ENCODE data around the gene KLF15. TPM values are rescaled to one million over a fixed set of nuclear protein-coding genes. Genes with fewer than 3 reads are reported as not detected.

Gene KLF15
- total RNA-seq, 2 experiments from 2014 or later: not detected

GRCh38 chr3:126354776-126355175, 2.4 kb downstream of the KLF15 start:
- Mint-ChIP-seq H3K4me1 (ENCODE audit: low read depth) (peaks cover 11% of the 10 kb centered on the region), H3K36me3 (ENCODE audit: low read depth) (no peaks in the 10 kb centered on the region), H3K9me3 (ENCODE audit: insufficient read depth) (no peaks in the 10 kb centered on the region), H3K27ac (no peak overlapping the region), H3K27me3 (ENCODE audit: low read depth) (peaks cover 31% of the 10 kb centered on the region), H3K4me3 (no peak overlapping the region)
- CTCF ChIA-PET: no interaction called here
- no peak for DNase-seq
- POLR2A ChIA-PET: no interaction called here
- no peak for ATAC-seq

GRCh38 chr3:126353694-126354321, 3.4 kb downstream of the KLF15 start:
- no peak for DNase-seq
- no peaks in the 10 kb centered on the region for H3K36me3 Mint-ChIP-seq (ENCODE audit: low read depth)
- H3K27me3 Mint-ChIP-seq (ENCODE audit: low read depth): peaks cover 23% of the 10 kb centered on the region
- no peak overlapping the region for H3K27ac Mint-ChIP-seq
- ATAC-seq: no peak
- H3K4me1 Mint-ChIP-seq (ENCODE audit: low read depth): peaks cover 11% of the 10 kb centered on the region
- H3K9me3 Mint-ChIP-seq (ENCODE audit: insufficient read depth): no peaks in the 10 kb centered on the region
- ChIA-PET POLR2A (interaction anchor here (0.5 kb wide), 1 partner anchor 8 kb away, joined by 4 read pairs; no protein-coding TSS in a partner anchor), CTCF (interaction anchor here (1.2 kb wide), 1 partner anchor 107 kb away, joined by 3 read pairs; no protein-coding TSS in a partner anchor)
- no peak overlapping the region for H3K4me3 Mint-ChIP-seq

DNA sequence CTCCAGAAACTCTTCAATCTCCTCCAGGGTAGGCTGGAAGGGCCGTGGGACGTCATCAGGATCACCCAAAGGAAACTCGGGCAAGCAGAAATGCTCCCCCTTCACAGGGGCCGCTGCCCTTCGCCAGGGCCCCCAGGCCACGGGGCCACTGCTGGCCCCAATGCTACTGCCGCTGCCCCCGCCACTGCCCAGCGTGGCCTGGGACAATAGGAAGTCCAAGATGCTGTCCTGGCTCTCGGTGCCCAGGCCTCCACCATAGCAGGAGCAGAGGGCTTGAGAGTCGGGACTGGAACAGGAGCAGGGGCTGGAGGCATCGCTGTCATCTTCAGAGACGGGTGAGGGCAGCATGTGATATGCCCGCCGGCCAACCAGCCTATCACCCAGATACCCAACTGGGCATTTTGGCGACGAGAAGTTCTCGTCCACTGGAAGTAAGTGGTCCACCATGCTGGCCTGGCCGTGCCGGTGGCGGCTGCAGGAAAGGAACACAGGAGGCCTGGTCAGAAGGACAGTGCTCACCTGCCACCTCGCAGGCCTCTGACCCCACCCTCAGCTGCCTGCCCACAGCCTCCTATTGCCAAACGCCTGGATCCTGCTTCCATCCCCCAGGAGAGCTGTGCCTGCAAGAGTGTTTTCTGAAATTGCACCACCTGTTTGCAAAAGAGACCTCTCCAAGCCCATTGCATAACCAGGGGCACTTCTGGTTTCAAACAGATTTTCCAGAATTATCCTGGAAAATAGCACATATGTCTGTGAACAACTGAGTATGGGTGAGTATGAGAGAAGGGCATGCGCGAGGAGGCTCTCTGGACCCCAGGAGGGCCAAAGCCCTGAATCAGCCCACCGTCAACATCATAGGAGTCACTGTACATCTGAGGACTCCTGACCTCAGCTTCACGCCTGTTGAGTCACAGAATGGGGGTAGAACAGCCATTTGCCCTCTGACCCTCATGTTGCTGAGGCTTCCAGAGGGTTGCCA, 4.4 kb downstream of the KLF15 start:
- H3K9me3 Mint-ChIP-seq (ENCODE audit: insufficient read depth): no peaks in the 10 kb centered on the region
- CTCF ChIA-PET: no interaction called here
- H3K27ac Mint-ChIP-seq: no peak overlapping the region
- no peaks in the 10 kb centered on the region for H3K36me3 Mint-ChIP-seq (ENCODE audit: low read depth)
- no peak for ATAC-seq
- no peak overlapping the region for H3K4me3 Mint-ChIP-seq
- peaks cover 7% of the 10 kb centered on the region for H3K4me1 Mint-ChIP-seq (ENCODE audit: low read depth)
- H3K27me3 Mint-ChIP-seq (ENCODE audit: low read depth): peaks cover 14% of the 10 kb centered on the region
- DNase-seq: no peak
- POLR2A ChIA-PET: no interaction called here

- H3K27me3 Mint-ChIP-seq (ENCODE audit: low read depth): peaks cover 11% of the 10 kb centered on the region
- H3K27ac Mint-ChIP-seq: no peak overlapping the region
- H3K4me1 Mint-ChIP-seq (ENCODE audit: low read depth): peaks cover 4% of the 10 kb centered on the region
- DNase-seq (no peak), ATAC-seq (no peak)
- ChIA-PET CTCF (no interaction called here), POLR2A (no interaction called here)
- no peak overlapping the region for H3K4me3 Mint-ChIP-seq
- no peaks in the 10 kb centered on the region for H3K9me3 Mint-ChIP-seq (ENCODE audit: insufficient read depth)
- no peaks in the 10 kb centered on the region for H3K36me3 Mint-ChIP-seq (ENCODE audit: low read depth)
Measured at GRCh38 chr3:126351771-126352475, 5.3 kb downstream of the KLF15 start.

- Mint-ChIP-seq H3K9me3 (ENCODE audit: insufficient read depth) (no peaks in the 10 kb centered on the region), H3K36me3 (ENCODE audit: low read depth) (no peaks in the 10 kb centered on the region), H3K27ac (no peak overlapping the region), H3K4me1 (ENCODE audit: low read depth) (peaks cover 1% of the 10 kb centered on the region), H3K27me3 (ENCODE audit: low read depth) (peaks cover 7% of the 10 kb centered on the region), H3K4me3 (no peak overlapping the region)
- DNase-seq: no peak
- POLR2A ChIA-PET: no interaction called here
- CTCF ChIA-PET: no interaction called here
- no peak for ATAC-seq
Measured at GRCh38 chr3:126351086-126351770, 6.0 kb downstream of the KLF15 start.

DNA sequence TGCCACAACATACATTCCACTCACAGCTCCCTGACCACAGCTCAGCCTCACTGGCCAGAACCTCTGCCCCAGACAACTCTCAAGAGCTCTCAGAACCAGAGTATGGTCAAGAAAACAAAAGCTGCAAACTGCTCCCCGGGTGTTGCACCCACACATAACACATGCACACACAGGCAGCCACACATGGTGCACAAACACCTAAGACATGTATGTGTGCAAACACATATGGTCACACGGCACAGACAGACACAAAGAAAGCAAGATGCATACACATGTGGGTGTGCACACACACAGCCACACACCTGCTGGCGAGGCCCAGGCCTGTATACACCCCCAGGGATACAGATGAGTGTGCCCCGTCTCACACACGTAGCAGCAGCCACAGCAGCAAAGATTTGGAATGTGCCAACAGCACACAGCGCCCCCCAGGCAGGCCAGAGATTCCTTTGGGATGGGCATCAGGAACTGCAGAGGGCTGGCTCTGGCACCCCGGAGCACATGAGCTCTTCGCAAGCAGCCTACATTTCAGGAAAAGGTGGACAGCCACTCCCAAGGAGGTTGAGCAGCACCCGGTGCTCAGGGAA, 6.6 kb downstream of the KLF15 start:
- POLR2A ChIA-PET: no interaction called here

GRCh38 chr3:126349611-126350501, 7.4 kb downstream of the KLF15 start:
- DNase-seq (no peak), ATAC-seq (no peak)
- Mint-ChIP-seq H3K27me3 (ENCODE audit: low read depth) (no peaks in the 10 kb centered on the region), H3K4me3 (no peak overlapping the region), H3K9me3 (ENCODE audit: insufficient read depth) (no peaks in the 10 kb centered on the region), H3K36me3 (ENCODE audit: low read depth) (no peaks in the 10 kb centered on the region), H3K27ac (no peak overlapping the region), H3K4me1 (ENCODE audit: low read depth) (no peaks in the 10 kb centered on the region)
- ChIA-PET CTCF (interaction anchor here (1.1 kb wide), 1 partner anchor 38 kb away, joined by 3 read pairs; no protein-coding TSS in a partner anchor), POLR2A (no interaction called here)

More for the DNA sequence above, 6.6 kb downstream of the KLF15 start:
- no peak for ATAC-seq
- H3K4me3 Mint-ChIP-seq: no peak overlapping the region
- H3K4me1 Mint-ChIP-seq (ENCODE audit: low read depth): no peaks in the 10 kb centered on the region
- no peak overlapping the region for H3K27ac Mint-ChIP-seq
- H3K9me3 Mint-ChIP-seq (ENCODE audit: insufficient read depth): no peaks in the 10 kb centered on the region
- CTCF ChIA-PET: no interaction called here
- H3K27me3 Mint-ChIP-seq (ENCODE audit: low read depth): peaks cover 5% of the 10 kb centered on the region
- DNase-seq: no peak
- no peaks in the 10 kb centered on the region for H3K36me3 Mint-ChIP-seq (ENCODE audit: low read depth)

GRCh38 chr3:126349071-126349470, 8.1 kb downstream of the KLF15 start:
- no peaks in the 10 kb centered on the region for H3K9me3 Mint-ChIP-seq (ENCODE audit: insufficient read depth)
- DNase-seq (no peak), ATAC-seq (no peak)
- no peak overlapping the region for H3K4me3 Mint-ChIP-seq
- no peak overlapping the region for H3K27ac Mint-ChIP-seq
- H3K4me1 Mint-ChIP-seq (ENCODE audit: low read depth): no peaks in the 10 kb centered on the region
- ChIA-PET CTCF (interaction anchor here (1.1 kb wide), 1 partner anchor 38 kb away, joined by 3 read pairs; no protein-coding TSS in a partner anchor), POLR2A (no interaction called here)
- H3K36me3 Mint-ChIP-seq (ENCODE audit: low read depth): no peaks in the 10 kb centered on the region
- H3K27me3 Mint-ChIP-seq (ENCODE audit: low read depth): no peaks in the 10 kb centered on the region

DNA sequence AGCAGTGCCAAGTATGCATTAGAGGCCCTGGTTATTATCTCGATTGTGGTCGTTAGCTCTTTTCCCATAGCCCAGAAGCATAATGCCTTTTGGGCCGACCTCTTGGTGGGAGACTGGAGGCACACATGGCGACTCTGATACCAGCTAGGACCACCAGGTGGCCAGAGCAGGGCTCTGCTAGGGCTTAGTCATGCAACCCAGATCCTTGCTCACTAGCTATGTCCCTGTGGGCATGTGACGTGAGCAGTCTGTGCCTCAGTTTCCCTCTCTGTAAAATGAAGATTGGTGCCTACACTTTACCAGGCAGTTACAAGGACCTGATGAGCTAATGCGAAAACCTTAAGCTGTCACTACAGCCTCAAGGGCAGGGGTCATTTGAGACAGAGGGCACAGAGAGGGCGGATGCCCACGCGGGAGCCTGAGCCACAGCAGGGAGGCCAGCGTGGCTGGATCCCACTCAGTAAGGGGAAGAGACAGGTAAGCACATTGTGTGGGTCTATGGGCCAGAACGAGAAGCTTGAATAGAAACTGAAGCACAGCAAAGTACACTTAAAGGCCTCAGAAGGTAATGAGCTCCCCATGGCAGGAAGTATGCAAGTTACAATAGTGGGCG, 8.8 kb downstream of the KLF15 start:
- no peak overlapping the region for H3K4me3 Mint-ChIP-seq
- H3K36me3 Mint-ChIP-seq (ENCODE audit: low read depth): no peaks in the 10 kb centered on the region
- no peaks in the 10 kb centered on the region for H3K27me3 Mint-ChIP-seq (ENCODE audit: low read depth)
- CTCF ChIA-PET: interaction anchor here (1.1 kb wide), 1 partner anchor 39 kb away, joined by 3 read pairs; no protein-coding TSS in a partner anchor
- H3K9me3 Mint-ChIP-seq (ENCODE audit: insufficient read depth): no peaks in the 10 kb centered on the region
- POLR2A ChIA-PET: no interaction called here
- H3K4me1 Mint-ChIP-seq (ENCODE audit: low read depth): no peaks in the 10 kb centered on the region
- DNase-seq (no peak), ATAC-seq (no peak)
- H3K27ac Mint-ChIP-seq: no peak overlapping the region

DNA sequence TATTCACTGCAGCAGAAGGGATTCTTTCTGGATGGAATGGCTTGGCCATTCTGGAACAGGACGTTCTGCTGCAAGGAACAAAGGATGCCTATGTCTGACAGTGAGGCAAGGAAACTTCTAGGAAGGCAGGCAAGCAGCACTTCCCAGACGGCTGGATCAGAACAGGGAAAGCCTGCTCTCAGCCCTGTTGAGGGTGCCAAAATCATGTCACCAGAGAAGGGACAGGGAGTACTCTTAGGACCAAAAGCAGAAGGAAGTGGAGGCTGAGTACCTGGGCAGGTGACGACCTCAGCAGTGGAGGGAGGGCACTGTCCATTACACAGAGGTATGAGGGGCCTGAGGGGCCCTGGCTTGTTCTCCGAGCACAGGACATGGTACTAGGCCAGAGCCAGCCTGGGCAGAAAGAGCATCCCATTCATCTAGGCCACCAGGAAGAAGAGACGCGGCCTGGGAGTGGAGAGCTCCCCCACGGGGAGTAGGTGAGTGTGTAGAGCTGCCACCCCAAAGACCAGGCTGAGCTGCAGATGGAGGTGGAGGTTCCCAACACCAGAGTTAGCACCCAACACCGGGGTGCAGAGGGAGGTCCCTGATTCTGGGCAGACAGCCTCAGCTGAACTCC, 9.6 kb downstream of the KLF15 start:
- ATAC-seq (no peak), DNase-seq (no peak)
- CTCF ChIA-PET: no interaction called here
- Mint-ChIP-seq H3K9me3 (ENCODE audit: insufficient read depth) (no peaks in the 10 kb centered on the region), H3K36me3 (ENCODE audit: low read depth) (no peaks in the 10 kb centered on the region), H3K27ac (no peak overlapping the region), H3K27me3 (ENCODE audit: low read depth) (no peaks in the 10 kb centered on the region), H3K4me3 (no peak overlapping the region), H3K4me1 (ENCODE audit: low read depth) (no peaks in the 10 kb centered on the region)
- POLR2A ChIA-PET: no interaction called here

Data from activated CD8-positive, alpha-beta T cell treated with anti-CD3 and anti-CD28 coated beads, Interleukin-2, amount 10 ng/mL, durations not matched to agents 7 days and 5 days (primary cell).